ENCODE measurements around the gene WDR20.
"Not testable (repeated sequence)": the region's sequence is repeated elsewhere in the genome, so short reads cannot be mapped to it uniquely, and the experiment has no call there.

DNA sequence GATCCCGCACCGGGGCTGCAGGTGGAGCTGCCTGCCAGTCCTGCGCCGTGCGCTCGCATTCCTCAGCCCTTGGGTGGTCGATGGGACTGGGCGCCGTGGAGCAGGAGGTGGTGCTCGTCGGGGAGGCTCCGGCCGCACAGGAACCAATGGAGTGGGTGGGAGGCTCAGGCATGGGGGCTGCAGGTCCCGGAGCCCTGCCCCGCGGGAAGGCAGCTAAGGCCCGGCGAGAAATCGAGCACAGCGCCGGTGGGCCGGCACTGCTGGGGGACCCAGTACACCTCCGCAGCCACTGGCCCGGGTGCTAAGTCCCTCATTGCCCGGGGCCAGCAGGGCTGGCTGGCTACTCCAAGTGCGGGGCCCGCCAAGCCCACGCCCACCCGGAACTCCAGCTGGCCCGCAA lies 4.2 kb upstream of the WDR20 start:
- TF ChIP-seq, protein P1, sequence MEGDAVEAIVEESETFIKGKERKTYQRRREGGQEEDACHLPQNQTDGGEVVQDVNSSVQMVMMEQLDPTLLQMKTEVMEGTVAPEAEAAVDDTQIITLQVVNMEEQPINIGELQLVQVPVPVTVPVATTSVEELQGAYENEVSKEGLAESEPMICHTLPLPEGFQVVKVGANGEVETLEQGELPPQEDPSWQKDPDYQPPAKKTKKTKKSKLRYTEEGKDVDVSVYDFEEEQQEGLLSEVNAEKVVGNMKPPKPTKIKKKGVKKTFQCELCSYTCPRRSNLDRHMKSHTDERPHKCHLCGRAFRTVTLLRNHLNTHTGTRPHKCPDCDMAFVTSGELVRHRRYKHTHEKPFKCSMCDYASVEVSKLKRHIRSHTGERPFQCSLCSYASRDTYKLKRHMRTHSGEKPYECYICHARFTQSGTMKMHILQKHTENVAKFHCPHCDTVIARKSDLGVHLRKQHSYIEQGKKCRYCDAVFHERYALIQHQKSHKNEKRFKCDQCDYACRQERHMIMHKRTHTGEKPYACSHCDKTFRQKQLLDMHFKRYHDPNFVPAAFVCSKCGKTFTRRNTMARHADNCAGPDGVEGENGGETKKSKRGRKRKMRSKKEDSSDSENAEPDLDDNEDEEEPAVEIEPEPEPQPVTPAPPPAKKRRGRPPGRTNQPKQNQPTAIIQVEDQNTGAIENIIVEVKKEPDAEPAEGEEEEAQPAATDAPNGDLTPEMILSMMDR (conservative IDR thresholded peaks at IDR 0.05): not testable (repeated sequence)
- not testable (repeated sequence) for TF ChIP-seq ZFX (IDR thresholded peaks at IDR 0.05)

Data from C4-2B (cell line).